ENCODE measurements around the gene RAB40B.

RAB40B gene

GRCh38 chr17:82674656-82675475, 23.6 kb downstream of the RAB40B start:
- DNase-seq (ENCODE audit: low read depth, low spot score) = no peak
- no peak overlapping the region for H3K27ac ChIP-seq

- no peak for DNase-seq (ENCODE audit: low read depth, low spot score)
- no peak overlapping the region for H3K27ac ChIP-seq
Measured at GRCh38 chr17:82670661-82671450, 27.6 kb downstream of the RAB40B start.

GRCh38 chr17:82668631-82669099, 29.8 kb downstream of the RAB40B start:
- no peak overlapping the region for H3K27ac ChIP-seq

GRCh38 chr17:82668024-82668630, 30.4 kb downstream of the RAB40B start:
- H3K27ac ChIP-seq = no peak overlapping the region
- no peak for DNase-seq (ENCODE audit: low read depth, low spot score)

More at GRCh38 chr17:82668631-82669099, 29.8 kb downstream of the RAB40B start:
- no peak for DNase-seq (ENCODE audit: low read depth, low spot score)

- no peak for DNase-seq (ENCODE audit: low read depth, low spot score)
- no peak overlapping the region for H3K27ac ChIP-seq
Measured at GRCh38 chr17:82667668-82668000, 30.9 kb downstream of the RAB40B start.

- DNase-seq (ENCODE audit: low read depth, low spot score) = no peak
- H3K27ac ChIP-seq = no peak overlapping the region
Measured at GRCh38 chr17:82666931-82667667, 31.4 kb downstream of the RAB40B start.

GRCh38 chr17:82665891-82666290, 32.6 kb downstream of the RAB40B start:
- H3K27ac ChIP-seq = no peak overlapping the region
- DNase-seq (ENCODE audit: low read depth, low spot score) = no peak

- no peak overlapping the region for H3K27ac ChIP-seq
- DNase-seq (ENCODE audit: low read depth, low spot score) = no peak
Measured at GRCh38 chr17:82665217-82665616, 33.3 kb downstream of the RAB40B start.

- DNase-seq (ENCODE audit: low read depth, low spot score) = no peak
- H3K27ac ChIP-seq = no peak overlapping the region
Measured at GRCh38 chr17:82664701-82665182, 33.8 kb downstream of the RAB40B start.

GRCh38 chr17:82664276-82664575, 34.3 kb downstream of the RAB40B start:
- H3K27ac ChIP-seq = no peak overlapping the region
- no peak for DNase-seq (ENCODE audit: low read depth, low spot score)

GRCh38 chr17:82663381-82664275, 34.9 kb downstream of the RAB40B start:
- no peak for DNase-seq (ENCODE audit: low read depth, low spot score)
- H3K27ac ChIP-seq = no peak overlapping the region

- no peak for DNase-seq (ENCODE audit: low read depth, low spot score)
- no peak overlapping the region for H3K27ac ChIP-seq
Measured at GRCh38 chr17:82662711-82663261, 35.7 kb downstream of the RAB40B start.

- H3K27ac ChIP-seq = no peak overlapping the region
- DNase-seq (ENCODE audit: low read depth, low spot score) = no peak
Measured at GRCh38 chr17:82661717-82662683, 36.5 kb downstream of the RAB40B start.

- H3K27ac ChIP-seq = no peak overlapping the region
- DNase-seq (ENCODE audit: low read depth, low spot score) = no peak
Measured at GRCh38 chr17:82659886-82660285, 38.6 kb downstream of the RAB40B start.

- DNase-seq (ENCODE audit: low read depth, low spot score) = no peak
Measured at GRCh38 chr17:82658796-82659452, 39.6 kb downstream of the RAB40B start.

GRCh38 chr17:82658331-82658730, 40.2 kb downstream of the RAB40B start:
- DNase-seq (ENCODE audit: low read depth, low spot score) = no peak

More at GRCh38 chr17:82658796-82659452, 39.6 kb downstream of the RAB40B start:
- H3K27ac ChIP-seq = no peak overlapping the region

GRCh38 chr17:82657926-82658325, 40.6 kb downstream of the RAB40B start:
- H3K27ac ChIP-seq = no peak overlapping the region
- no peak for DNase-seq (ENCODE audit: low read depth, low spot score)

More at GRCh38 chr17:82658331-82658730, 40.2 kb downstream of the RAB40B start:
- no peak overlapping the region for H3K27ac ChIP-seq

All from epithelial cell of prostate (primary cell).